ENCODE results near the gene C13orf46.

Gene C13orf46

DNA sequence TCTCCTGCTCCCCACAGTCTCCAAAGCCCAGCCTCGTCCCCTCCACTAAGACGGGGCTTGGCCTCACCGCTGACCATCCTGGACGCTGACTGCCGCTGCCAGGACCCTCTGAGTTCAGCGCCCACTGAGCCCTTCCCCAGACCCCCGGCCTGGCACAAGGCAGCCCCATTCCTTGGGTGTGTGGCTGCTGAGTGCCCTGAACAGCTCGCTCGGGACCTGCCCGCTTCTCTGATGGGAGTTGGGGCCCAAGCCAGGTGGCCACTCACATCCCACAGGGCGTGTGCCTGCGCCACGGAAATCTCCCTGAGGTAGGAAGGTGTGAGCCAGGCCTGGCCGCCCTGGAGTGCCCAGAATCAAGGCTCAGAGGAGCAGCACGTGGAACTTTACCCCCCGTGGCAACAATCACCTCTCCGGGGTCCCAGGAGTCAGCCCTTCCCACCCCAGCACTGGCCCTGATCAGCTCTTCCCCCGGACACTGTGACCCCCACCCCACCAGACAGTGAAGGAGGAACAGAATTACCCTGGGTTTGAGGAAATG lies 20.8 kb downstream of the C13orf46 start:
- no peak for DNase-seq

- no peak for DNase-seq
Measured at GRCh38 chr13:113952151-113952982, 21.5 kb downstream of the C13orf46 start.

DNA sequence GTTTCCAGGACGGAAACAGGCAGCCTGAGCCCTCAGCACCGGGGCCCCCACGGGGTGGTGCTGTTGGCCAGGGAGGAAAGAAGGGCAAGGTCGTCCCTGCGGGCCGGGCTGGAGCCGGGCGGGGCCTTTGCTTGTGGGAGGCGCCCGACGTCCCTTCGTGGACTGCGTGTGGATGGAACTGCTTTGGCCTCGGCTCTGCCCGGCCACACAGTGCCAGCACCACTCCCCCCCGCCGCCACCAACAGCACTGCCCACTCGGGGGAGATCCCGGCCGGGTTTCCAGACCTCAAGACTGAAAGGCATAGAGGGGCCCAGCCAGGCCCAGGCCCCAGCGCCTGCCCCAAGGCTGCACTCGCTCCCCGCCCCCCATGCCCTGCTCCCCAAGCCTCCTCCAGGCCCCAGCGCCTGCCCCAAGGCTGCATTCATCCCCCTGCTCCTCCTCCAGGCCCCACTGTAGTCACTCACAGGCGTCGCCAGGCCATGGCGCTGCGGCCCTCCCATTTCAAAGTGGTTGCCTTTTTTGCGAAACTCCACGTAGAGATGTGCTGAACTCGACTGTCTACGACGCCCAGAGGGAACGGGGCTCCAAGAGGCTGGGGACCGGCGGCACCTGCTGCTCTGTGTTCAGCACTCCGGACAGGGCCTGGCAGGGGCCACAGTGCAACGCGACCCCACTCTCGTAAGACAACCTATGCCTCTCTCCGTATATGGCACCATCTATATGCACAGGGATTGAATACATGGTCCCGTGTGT lies 22.5 kb downstream of the C13orf46 start:
- DNase-seq = no peak

GRCh38 chr13:113950451-113951245 lies 23.2 kb downstream of the C13orf46 start:
- DNase-seq = no peak

- DNase-seq = no peak
Measured at GRCh38 chr13:113949546-113949945, 24.3 kb downstream of the C13orf46 start.

GRCh38 chr13:113948034-113948742 lies 25.7 kb downstream of the C13orf46 start:
- DNase-seq = no peak

- no peak for DNase-seq
Measured at GRCh38 chr13:113947311-113948033, 26.4 kb downstream of the C13orf46 start.

DNA sequence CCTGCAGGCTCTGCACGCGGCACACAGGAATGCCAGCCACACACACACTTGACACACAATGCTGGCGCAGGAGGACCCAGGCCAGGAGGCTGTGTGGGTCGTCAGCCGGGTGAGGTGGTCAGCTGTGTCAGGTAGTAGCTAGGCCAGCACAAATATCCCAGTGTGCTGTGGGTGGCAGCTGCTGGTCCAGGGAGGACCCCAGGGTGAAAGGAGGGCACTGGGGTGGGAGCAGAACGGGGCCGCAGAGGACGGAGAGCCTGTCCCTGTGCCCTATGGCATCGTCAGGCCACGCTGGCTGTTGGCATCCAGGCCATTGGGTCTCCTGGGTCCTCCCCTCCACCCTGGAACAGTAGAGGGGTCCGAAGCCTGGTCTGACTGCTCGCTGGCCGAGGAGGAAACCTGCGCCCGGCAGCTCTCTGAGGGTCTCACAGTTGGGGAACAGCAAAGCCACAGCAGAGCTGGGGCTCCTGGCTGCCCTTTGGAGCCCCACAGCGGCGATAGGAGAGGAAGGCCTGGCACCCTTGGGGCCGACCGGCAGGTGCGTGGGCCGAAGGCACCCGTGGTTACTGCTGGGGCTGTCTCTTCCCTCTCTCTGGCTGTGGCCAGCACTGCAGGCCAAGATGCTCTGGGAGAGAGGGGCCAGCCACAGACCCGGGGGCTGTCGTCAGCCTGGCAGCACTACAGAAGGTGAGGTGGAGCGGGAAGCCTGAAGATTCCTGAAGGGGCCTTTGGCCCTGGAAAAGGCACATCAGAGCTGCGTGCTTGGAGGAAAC lies 27.3 kb downstream of the C13orf46 start:
- no peak for DNase-seq

DNA sequence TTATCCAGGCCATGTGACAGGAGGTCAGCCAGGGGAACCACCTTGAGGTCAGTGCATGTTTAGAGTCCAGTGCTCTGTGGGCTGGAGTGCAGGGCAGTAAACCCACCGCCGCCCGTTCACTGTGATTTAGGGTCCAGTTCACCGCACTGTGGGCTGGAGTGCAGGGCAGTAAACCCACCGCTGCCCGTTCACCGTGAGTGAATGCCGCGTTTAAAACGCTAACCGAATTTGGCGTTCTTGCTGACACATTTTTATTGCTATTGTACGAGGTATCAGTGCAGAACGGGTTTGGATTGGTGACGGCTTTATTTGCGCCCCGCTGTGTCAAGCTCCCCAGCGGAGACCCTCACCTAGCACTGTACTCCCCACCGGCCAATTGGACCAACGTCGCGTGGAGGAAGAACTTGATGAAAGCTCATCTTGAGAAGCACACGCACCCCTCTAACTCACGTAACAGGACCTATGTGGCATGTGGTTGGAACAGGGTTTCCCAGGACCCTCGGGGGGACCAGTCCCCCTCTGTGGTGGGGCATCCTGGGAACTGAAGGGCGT lies 27.9 kb downstream of the C13orf46 start:
- no peak for DNase-seq

- DNase-seq = no peak
Measured at GRCh38 chr13:113943821-113944565, 29.9 kb downstream of the C13orf46 start.

- DNase-seq = no peak
Measured at GRCh38 chr13:113942591-113943103, 31.2 kb downstream of the C13orf46 start.

DNA sequence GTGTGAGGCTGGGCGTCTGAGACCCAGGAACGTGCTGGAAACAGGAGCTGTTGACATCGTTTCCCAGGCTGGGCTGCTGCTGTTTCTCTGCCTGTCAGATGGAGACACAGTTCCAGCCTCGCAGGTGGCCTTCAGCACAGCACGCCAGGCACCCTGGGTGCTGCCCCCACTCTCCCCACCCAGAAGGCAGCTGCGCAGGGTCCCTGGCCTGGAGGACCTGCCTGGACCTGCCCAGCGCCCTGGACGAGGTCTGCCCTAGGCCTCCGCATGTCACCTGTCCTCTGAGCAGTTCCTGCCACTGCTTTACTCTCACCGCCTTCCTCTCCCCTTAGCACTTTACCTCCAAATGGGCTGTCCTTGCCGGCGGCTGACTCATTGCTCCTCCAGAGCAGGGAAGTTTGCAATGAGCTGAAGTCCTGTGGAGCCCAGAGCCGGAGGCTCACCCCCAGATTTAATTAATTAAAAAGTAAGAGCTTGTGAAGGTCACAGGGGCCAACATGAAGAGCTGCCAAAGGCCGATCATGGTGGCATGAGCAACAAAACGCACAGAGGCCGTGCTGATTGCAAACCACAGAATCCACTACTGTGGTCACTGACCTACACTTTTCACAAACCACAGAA lies 32.2 kb downstream of the C13orf46 start:
- DNase-seq = no peak

DNA sequence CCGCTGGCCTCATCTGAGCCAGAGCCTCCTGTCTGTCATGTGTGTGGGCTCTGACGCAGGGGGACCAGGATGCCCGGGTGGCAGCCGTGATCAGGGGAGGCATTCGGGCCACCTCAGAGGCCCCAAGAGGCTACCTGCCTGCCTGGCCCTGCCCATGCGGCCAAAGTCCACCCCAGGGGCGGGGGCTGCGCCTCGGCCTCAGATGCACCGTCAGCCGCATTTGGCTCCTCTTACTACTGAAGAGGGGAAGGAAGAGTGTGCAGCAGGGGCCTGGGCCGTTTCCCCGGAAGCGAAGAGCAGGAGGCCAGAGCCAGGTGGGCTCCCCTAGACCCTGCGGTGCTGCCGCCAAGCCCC lies 34.0 kb downstream of the C13orf46 start:
- no peak for DNase-seq

DNA sequence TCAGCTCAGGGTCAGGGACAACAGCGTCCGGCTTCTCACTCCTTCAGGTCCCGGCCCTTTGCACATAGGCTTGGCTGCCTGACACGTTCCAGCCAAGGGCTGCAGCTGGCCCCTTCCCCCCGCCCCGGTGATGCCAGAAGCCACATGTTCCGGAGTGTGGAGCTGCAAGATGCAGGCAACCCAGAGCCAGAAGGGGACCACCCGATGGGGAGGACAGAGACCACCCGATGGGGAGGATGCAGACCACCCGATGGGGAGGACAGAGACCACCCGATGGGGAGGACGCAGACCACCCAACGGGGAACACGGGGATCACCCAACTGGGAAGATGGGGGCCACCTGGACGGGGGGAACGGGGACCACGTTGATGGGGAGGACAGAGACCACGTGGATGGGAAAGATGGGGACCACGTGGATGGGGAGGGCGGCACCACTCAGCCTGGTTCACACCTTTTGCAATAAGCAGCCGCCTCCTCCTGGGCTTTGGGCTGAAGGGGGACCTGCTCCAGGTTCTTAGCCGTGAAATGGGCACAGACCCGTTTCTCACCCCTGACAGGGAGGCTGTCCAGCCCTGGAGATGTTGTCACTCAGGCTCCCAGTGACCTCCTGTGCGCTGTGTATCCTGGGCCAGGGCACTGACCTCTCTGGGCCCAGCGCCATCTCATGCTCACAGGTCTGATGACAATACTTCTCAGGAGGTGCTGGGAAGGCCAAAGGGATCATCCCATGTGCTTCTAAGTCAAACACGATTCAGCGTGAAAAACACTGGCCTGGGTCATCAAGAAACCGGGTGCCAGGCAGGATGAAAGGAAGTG lies 34.5 kb downstream of the C13orf46 start:
- DNase-seq = no peak

DNA sequence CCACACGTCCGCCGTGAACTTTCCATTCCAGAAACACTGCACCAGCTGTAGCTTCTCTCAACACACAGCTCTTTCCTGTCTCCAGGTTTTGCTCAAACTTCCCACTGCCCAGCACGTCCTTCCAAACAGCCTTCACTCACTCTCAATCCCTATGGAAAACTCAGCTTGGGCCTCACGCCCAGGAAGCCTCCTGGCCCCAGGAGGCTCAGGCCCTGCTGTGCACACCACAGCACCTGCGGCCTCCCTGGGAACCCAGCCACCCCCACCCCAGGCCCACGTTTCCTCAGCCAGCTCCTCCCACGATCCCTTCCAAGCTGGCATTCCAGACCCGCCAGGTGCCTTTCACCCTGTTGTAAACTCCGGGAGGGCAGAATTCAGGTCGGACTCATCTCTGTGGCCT lies 35.2 kb downstream of the C13orf46 start:
- DNase-seq = no peak

GRCh38 chr13:113938246-113938645 lies 35.6 kb downstream of the C13orf46 start:
- DNase-seq = no peak

- no peak for DNase-seq
Measured at GRCh38 chr13:113937527-113938180, 36.2 kb downstream of the C13orf46 start.

DNA sequence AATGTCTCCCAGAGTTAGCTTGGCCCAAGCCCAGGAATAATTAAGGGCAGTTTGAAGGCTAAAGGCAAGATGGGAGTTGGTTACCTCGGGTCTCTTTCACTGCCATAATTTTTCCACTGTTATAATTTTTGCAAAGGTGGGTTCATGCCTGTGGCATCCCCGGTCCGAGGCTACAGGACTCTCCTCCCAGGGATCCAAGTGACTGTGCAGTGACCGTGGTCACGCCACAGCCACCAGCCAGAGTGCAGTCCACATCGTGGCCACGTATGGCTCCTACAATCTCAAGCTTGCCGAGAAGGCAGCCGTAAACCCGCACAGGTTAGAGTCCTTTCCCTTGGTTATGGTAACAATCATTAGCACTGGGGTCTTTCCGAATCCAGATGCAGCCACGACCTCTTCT lies 36.8 kb downstream of the C13orf46 start:
- no peak for DNase-seq

All from NCI-H748 treated with DMSO at 0.1 percent for 48 hours (cell line).